Measurements from ENCODE around the gene MMS22L.

- TF ChIP-seq POLR2AphosphoS5 (IDR thresholded peaks at IDR 0.05; ENCODE audit: borderline replicate concordance, low read depth, low read length): no peak
- no peak for TF ChIP-seq EZH2 (IDR thresholded peaks at IDR 0.05)
Observed at GRCh38 chr6:97123652-97124051, 159.4 kb downstream of the MMS22L start.
